Measurements from ENCODE around the gene TPRX1. TPM values are rescaled to one million over a fixed set of nuclear protein-coding genes. Genes with fewer than 3 reads are reported as not detected.

Gene TPRX1
- total RNA-seq, 4 donors from 2014 or later = not detected

GRCh38 chr19:47781590-47782262, 22.6 kb downstream of the TPRX1 start:
- H3K27me3 ChIP-seq = no peaks in the 10 kb centered on the region
- no peak overlapping the region for H3K4me3 ChIP-seq
- no peaks in the 10 kb centered on the region for H3K9me3 ChIP-seq
- peaks cover 0 to 10% of the 10 kb centered on the region in 2 donors for H3K4me1 ChIP-seq
- H3K36me3 ChIP-seq = no peaks in the 10 kb centered on the region
- peak; percentile 63 to 65 for DNase-seq
- intact Hi-C loops (cut with DNase I; ENCODE audit: low total_unique reads) = loop anchor here (10.0 kb wide), 1 partner anchor 67 kb away; the partner anchor contains the start of gene EHD2
- TF ChIP-seq CTCF (IDR thresholded peaks at IDR 0.05) (no peak), POLR2A (IDR thresholded peaks at IDR 0.05) (no peak)
- peak overlapping the region; percentile 33 to 99 for H3K27ac ChIP-seq

GRCh38 chr19:47780215-47780551, 24.2 kb downstream of the TPRX1 start:
- intact Hi-C loops (cut with DNase I; ENCODE audit: low total_unique reads) = loop anchor here (10.0 kb wide), 1 partner anchor 65 kb away; the partner anchor contains the start of gene EHD2
- peaks cover 0 to 10% of the 10 kb centered on the region in 2 donors for H3K4me1 ChIP-seq
- no peaks in the 10 kb centered on the region for H3K9me3 ChIP-seq

GRCh38 chr19:47779524-47780214, 24.7 kb downstream of the TPRX1 start:
- Histone ChIP-seq H3K9me3 (no peaks in the 10 kb centered on the region), H3K36me3 (no peaks in the 10 kb centered on the region), H3K4me1 (peaks cover 0 to 10% of the 10 kb centered on the region in 2 donors), H3K27ac (peak overlapping the region; percentile 97 to 99), H3K27me3 (no peaks in the 10 kb centered on the region), H3K4me3 (peak overlapping the region; percentile 79 to 92)
- DNase-seq = peak; percentile 68 to 73
- peak in 1 of 2 donors; percentile 31 for TF ChIP-seq POLR2A (IDR thresholded peaks at IDR 0.05)
- TF ChIP-seq CTCF (IDR thresholded peaks at IDR 0.05) = no peak
- intact Hi-C loops (cut with DNase I; ENCODE audit: low total_unique reads) = loop anchor here (10.0 kb wide), 1 partner anchor 65 kb away; the partner anchor contains the start of gene EHD2

More at GRCh38 chr19:47780215-47780551, 24.2 kb downstream of the TPRX1 start:
- H3K36me3 ChIP-seq = no peaks in the 10 kb centered on the region
- peak overlapping the region; percentile 97 to 99 for H3K27ac ChIP-seq
- H3K4me3 ChIP-seq = peak overlapping the region; percentile 79 to 92
- TF ChIP-seq POLR2A (IDR thresholded peaks at IDR 0.05) (no peak), CTCF (IDR thresholded peaks at IDR 0.05) (no peak)
- no peak for DNase-seq
- no peaks in the 10 kb centered on the region for H3K27me3 ChIP-seq

GRCh38 chr19:47778954-47779351, 25.4 kb downstream of the TPRX1 start:
- H3K9me3 ChIP-seq = no peaks in the 10 kb centered on the region
- peak overlapping the region; percentile 97 to 99 for H3K27ac ChIP-seq
- TF ChIP-seq CTCF (IDR thresholded peaks at IDR 0.05) (no peak), POLR2A (IDR thresholded peaks at IDR 0.05) (no peak)
- peak; percentile 52 to 60 for DNase-seq
- H3K4me3 ChIP-seq = peak overlapping the region; percentile 79 to 92
- peaks cover 0 to 10% of the 10 kb centered on the region in 2 donors for H3K4me1 ChIP-seq
- no peaks in the 10 kb centered on the region for H3K36me3 ChIP-seq
- H3K27me3 ChIP-seq = no peaks in the 10 kb centered on the region
- intact Hi-C loops (cut with DNase I; ENCODE audit: low total_unique reads) = no loop called here

Measured in uterus (tissue), 4 donors.